CD14-positive monocyte (primary cell): ENCODE data around the gene NCBP3. TPM values are rescaled to one million over a fixed set of nuclear protein-coding genes. Genes with fewer than 3 reads are reported as not detected.
A peak's percentile ranks its signal among the peaks of the same experiment; 100 is the strongest.

Experiments used
- DNase-seq, 3 donors: peaks; one replicate each; pipeline ENCODE4 v3.0.0-alpha.2; 2011 to 2022
- H2AFZ ChIP-seq: 2 replicates; pipeline ENCODE4 v1.6.0; 2012; ENCODE audit warnings: mild to moderate bottlenecking, low read depth, low read length, inconsistent platforms; ENCODE audit not compliant: insufficient read depth, poor library complexity, severe bottlenecking
- H3K27ac ChIP-seq, 2 donors: 1 replicate in 1 of 2; 2 replicates in 1 of 2; pipeline ENCODE4 v1.5.1; 2012 to 2013; ENCODE audit warnings: low read length in 2 of 2, control low read depth in 1 of 2, inconsistent platforms in 1 of 2, low read depth in 1 of 2, mild to moderate bottlenecking in 1 of 2
- H3K27me3 ChIP-seq, 2 donors: one replicate each; pipeline versions ENCODE4 v1.6.0 to v1.6.1; 2011 to 2013; ENCODE audit warnings: low read length in 2 of 2; ENCODE audit not compliant: control insufficient read depth in 2 of 2, insufficient read depth in 2 of 2
- H3K36me3 ChIP-seq, 2 donors: replicated peaks in 1 of 2; 1 replicate in 1 of 2; 2 replicates in 1 of 2; pipeline versions ENCODE4 v1.5.1 to v1.6.1; 2012 to 2013; ENCODE audit warnings: low read length in 2 of 2, control low read depth in 1 of 2, inconsistent platforms in 1 of 2, mild to moderate bottlenecking in 1 of 2; ENCODE audit not compliant: insufficient read depth in 2 of 2, control insufficient read depth in 1 of 2
- H3K4me1 ChIP-seq, 2 donors: 1 replicate in 1 of 2; 2 replicates in 1 of 2; pipeline versions ENCODE4 v1.5.1 to v1.6.1; 2012 to 2013; ENCODE audit warnings: low read length in 2 of 2, control low read depth in 1 of 2, inconsistent platforms in 1 of 2, mild to moderate bottlenecking in 1 of 2, moderate library complexity in 1 of 2; ENCODE audit not compliant: insufficient read depth in 2 of 2, control insufficient read depth in 1 of 2
- H3K4me2 ChIP-seq: replicated peaks from 2 replicates; pipeline ENCODE3; 2012; ENCODE audit warnings: low read length, moderate library complexity, mild to moderate bottlenecking; ENCODE audit not compliant: poor library complexity, severe bottlenecking; ENCODE audit errors: extremely low read depth
- H3K4me3 ChIP-seq, 3 experiments: fragments of 200-600 bp in 1 of 3; sonication (generic) in 1 of 3; replicated peaks in 1 of 3; 1 replicate in 2 of 3; 2 replicates in 1 of 3; pipeline ENCODE4 v1.5.1; 2011 to 2013; ENCODE audit warnings: low read length in 3 of 3, mild to moderate bottlenecking in 3 of 3, control low read depth in 2 of 3, low read depth in 2 of 3, inconsistent platforms in 1 of 3, moderate library complexity in 1 of 3
- H3K79me2 ChIP-seq: 2 replicates; pipeline ENCODE4 v1.6.0; 2012; ENCODE audit warnings: mild to moderate bottlenecking, control low read depth, inconsistent platforms, low read length, moderate library complexity; ENCODE audit not compliant: insufficient read depth
- H3K9ac ChIP-seq: 2 replicates; pipeline ENCODE4 v1.6.0; 2017; ENCODE audit warnings: low read length, mild to moderate bottlenecking; ENCODE audit not compliant: insufficient read depth, poor library complexity, severe bottlenecking
- H3K9me3 ChIP-seq, 2 donors: replicated peaks in 1 of 2; 1 replicate in 1 of 2; 2 replicates in 1 of 2; pipeline versions ENCODE4 v1.5.1 to v1.6.1; 2012 to 2013; ENCODE audit warnings: low read length in 2 of 2, control low read depth in 1 of 2; ENCODE audit not compliant: control insufficient read depth in 1 of 2, insufficient read depth in 1 of 2
- H4K20me1 ChIP-seq: 2 replicates; pipeline ENCODE4 v1.6.0; 2012; ENCODE audit warnings: mild to moderate bottlenecking, low read length, control low read depth, moderate library complexity; ENCODE audit not compliant: insufficient read depth
- H3K27ac Mint-ChIP-seq, 7 donors: one replicate each; pipeline ENCODE4 v1.8.0; 2020; ENCODE audit warnings: mild to moderate bottlenecking in 7 of 7, mixed read lengths in 7 of 7, moderate library complexity in 6 of 7, inconsistent platforms in 2 of 7
- H3K27me3 Mint-ChIP-seq, 3 donors: one replicate each; pipeline ENCODE4 v1.8.0; 2021 to 2022; ENCODE audit warnings: low read depth in 3 of 3, mild to moderate bottlenecking in 3 of 3, mixed read lengths in 3 of 3, moderate library complexity in 3 of 3, inconsistent platforms in 1 of 3
- H3K36me3 Mint-ChIP-seq, 2 donors: one replicate each; pipeline ENCODE4 v1.8.0; 2020; ENCODE audit warnings: mixed read lengths in 2 of 2, inconsistent platforms in 1 of 2, mild to moderate bottlenecking in 1 of 2
- H3K4me1 Mint-ChIP-seq: one replicate; pipeline ENCODE4 v1.8.0; 2020; ENCODE audit warnings: mild to moderate bottlenecking, mixed read lengths
- H3K4me3 Mint-ChIP-seq, 2 donors: one replicate each; pipeline ENCODE4 v1.8.0; 2020; ENCODE audit warnings: mild to moderate bottlenecking in 2 of 2, mixed read lengths in 2 of 2, moderate library complexity in 1 of 2
- H3K9me3 Mint-ChIP-seq, 7 donors: one replicate each; pipeline ENCODE4 v1.8.0; 2020 to 2022; ENCODE audit warnings: mixed read lengths in 7 of 7, mild to moderate bottlenecking in 6 of 7, moderate library complexity in 6 of 7, inconsistent platforms in 2 of 7
- CTCF ChIP-seq: fragments of 200-600 bp; IDR thresholded peaks from one replicate; pipeline ENCODE4 v1.8.0; 2022; ENCODE audit warnings: antibody characterized with exemption, mild to moderate bottlenecking
- WGBS: methylation state at CpG from one replicate; pipeline ENCODE4 v1.1.5; 2013; ENCODE audit warnings: missing lambda C conversion rate; ENCODE audit not compliant: insufficient coverage; 5-methylcytosine and 5-hydroxymethylcytosine counted together
- intact Hi-C, 2 donors: fragments of 100-400 bp; cut with micrococcal nuclease; formaldehyde crosslinking; loops; one replicate each; pipeline versions ENCODE4 v1.15.0 to v1.15.1; 2023
- polyA plus RNA-seq, 3 donors: library from polyadenylated mRNA; depleted of rRNA in 1 of 3; unstranded in 2 of 3; stranded (reverse) in 1 of 3; fragments of 300-500 nt in 2 of 3; fragments of >200 nt in 1 of 3; fragmentation: Illumina TruSeq in 2 of 3; gene quantifications; 1 replicate in 2 of 3; 2 replicates in 1 of 3; pipeline ENCODE4 v1.2.3, GENCODE V29; 2012 to 2021

The NCBP3 gene
- polyA plus RNA-seq, 3 donors: 4.9 to 19.0 (median 8.5) TPM

GRCh38 chr17:3763777-3764170 lies 82.3 kb downstream of the NCBP3 start:
- H3K4me2 ChIP-seq: no peak overlapping the region
- intact Hi-C loops: loop anchor here in 1 of 2 donors (10.0 kb wide), 1 partner anchor 61 kb away; no protein-coding TSS in a partner anchor
- no peak overlapping the region for H3K9ac ChIP-seq
- no peaks in the 10 kb centered on the region for H3K27me3 ChIP-seq
- peaks cover 4 to 12% of the 10 kb centered on the region in 2 donors for H3K9me3 ChIP-seq
- Mint-ChIP-seq H3K9me3 (peaks cover 6 to 13% (median 7%) of the 10 kb centered on the region in 7 donors), H3K27ac (peak overlapping the region in 3 of 7 donors; percentile 15 to 75 (median 19)), H3K4me1 (peaks cover 27% of the 10 kb centered on the region), H3K27me3 (peaks cover 0 to 2% (median 2%) of the 10 kb centered on the region in 3 donors), H3K36me3 (peaks cover 0 to 1% of the 10 kb centered on the region in 2 donors), H3K4me3 (no peak overlapping the region)
- no peaks in the 10 kb centered on the region for H3K36me3 ChIP-seq
- H3K4me3 ChIP-seq: no peak overlapping the region
- no CpG with 5 or more reads among the region's 3 CpGs for WGBS
- no peak for DNase-seq
- H4K20me1 ChIP-seq: no peaks in the 10 kb centered on the region
- H3K27ac ChIP-seq: no peak overlapping the region
- no peak for TF ChIP-seq CTCF
- H3K4me1 ChIP-seq: peaks cover 8 to 23% of the 10 kb centered on the region in 2 donors
- H3K79me2 ChIP-seq: no peaks in the 10 kb centered on the region
- no peak overlapping the region for H2AFZ ChIP-seq

GRCh38 chr17:3762922-3763776 lies 82.9 kb downstream of the NCBP3 start:
- peak in 2 of 3 donors; percentile 40 to 41 for DNase-seq
- Mint-ChIP-seq H3K27ac (peak overlapping the region in 3 of 7 donors; percentile 19 to 75 (median 60)), H3K4me1 (peaks cover 25% of the 10 kb centered on the region), H3K36me3 (peaks cover 0 to 1% of the 10 kb centered on the region in 2 donors), H3K27me3 (peaks cover 0 to 2% (median 2%) of the 10 kb centered on the region in 3 donors), H3K9me3 (peaks cover 6 to 13% (median 7%) of the 10 kb centered on the region in 7 donors), H3K4me3 (no peak overlapping the region)
- H3K36me3 ChIP-seq: no peaks in the 10 kb centered on the region
- no peak overlapping the region for H3K27ac ChIP-seq
- H3K9me3 ChIP-seq: peaks cover 4 to 12% of the 10 kb centered on the region in 2 donors
- WGBS: 65% methylated on average over 4 of the region's 14 CpGs
- no peaks in the 10 kb centered on the region for H3K27me3 ChIP-seq
- peaks cover 8 to 23% of the 10 kb centered on the region in 2 donors for H3K4me1 ChIP-seq
- no peak overlapping the region for H3K4me3 ChIP-seq
- no peak overlapping the region for H3K4me2 ChIP-seq
- no peaks in the 10 kb centered on the region for H4K20me1 ChIP-seq
- TF ChIP-seq CTCF: no peak
- intact Hi-C loops: loop anchor here in 1 of 2 donors (10.0 kb wide), 1 partner anchor 62 kb away; no protein-coding TSS in a partner anchor
- H3K9ac ChIP-seq: no peak overlapping the region
- H2AFZ ChIP-seq: no peak overlapping the region
- no peaks in the 10 kb centered on the region for H3K79me2 ChIP-seq
